Left colon (tissue), 2 donors: ENCODE measurements around the gene KXD1. TPM values are rescaled to one million over a fixed set of nuclear protein-coding genes. Genes with fewer than 3 reads are reported as not detected.
"Not testable (repeated sequence)": the region's sequence is repeated elsewhere in the genome, so short reads cannot be mapped to it uniquely, and the experiment has no call there.

Experiments
- ATAC-seq: fragments of 200-7000 bp; cut with Tn5 transposase; one replicate; pipeline ENCODE4 v1.9.1; 2020; ENCODE audit warnings: mild to moderate bottlenecking, moderate library complexity
- DNase-seq, 2 donors: peaks; one replicate each; pipeline ENCODE4 v3.0.0-alpha.2; 2020
- intact Hi-C, 2 donors: fragments of 100-400 bp; cut with DNase I in 1 of 2; cut with micrococcal nuclease in 1 of 2; formaldehyde crosslinking; loops; one replicate each; pipeline versions ENCODE4 v1.11.2 to v1.14.0; 2022; cut with DNase I, micrococcal nuclease
- total RNA-seq, 2 donors: library from RNA; stranded (reverse); fragmentation: NEBNext Ultra II Directional; extraction: Animal tissue kit (Norgen Biotek cat#: 25700); gene quantifications; one replicate each; pipeline ENCODE4 v1.2.1, GENCODE V29; 2021
- donor health status: DM: no; HTN: no; CAD: no.
- donor health status: DM: yes; HTN: yes; CAD: no.

KXD1 gene
- total RNA-seq, 2 donors from 2014 or later, result 63.7 to 72.4 TPM

- DNase-seq (peak; percentile 98 to 99), ATAC-seq (peak; percentile 96)
- intact Hi-C loops, result no loop called here
Measured at GRCh38 chr19:18571564-18572344, 14.1 kb downstream of the KXD1 start, which contains the start of gene UBA52. UBA52 (plus strand) TSS chr19:18571857; CDS start chr19:18573301, 1,444 bp downstream.

- intact Hi-C loops, result no loop called here
- ATAC-seq (no peak), DNase-seq (no peak)
Measured at GRCh38 chr19:18574691-18575291, 17.1 kb downstream of the KXD1 start.

- ATAC-seq, result no peak
- intact Hi-C loops, result no loop called here
- no peak for DNase-seq
Measured at GRCh38 chr19:18576383-18576782, 18.7 kb downstream of the KXD1 start.

- no peak for DNase-seq
- intact Hi-C loops, result no loop called here
- ATAC-seq, result no peak
Measured at GRCh38 chr19:18577365-18577914, 19.8 kb downstream of the KXD1 start.

- ATAC-seq (no peak), DNase-seq (no peak)
- intact Hi-C loops, result loop anchor here in 1 of 2 donors (10.0 kb wide), 1 partner anchor 116 kb away; no protein-coding TSS in a partner anchor
Measured at GRCh38 chr19:18580311-18580710, 22.6 kb downstream of the KXD1 start.

GRCh38 chr19:18586306-18586705 is 28.6 kb downstream of the KXD1 start:
- no peak for ATAC-seq
- no peak for DNase-seq
- intact Hi-C loops, result loop anchor here in 1 of 2 donors (10.0 kb wide), 1 partner anchor 122 kb away; no protein-coding TSS in a partner anchor

GRCh38 chr19:18587561-18587960 is 29.9 kb downstream of the KXD1 start:
- no peak for DNase-seq
- ATAC-seq, result no peak
- intact Hi-C loops, result loop anchor here in 1 of 2 donors (10.0 kb wide), 1 partner anchor 123 kb away; no protein-coding TSS in a partner anchor

- DNase-seq (no peak), ATAC-seq (no peak)
- intact Hi-C loops, result loop anchor here in 1 of 2 donors (10.0 kb wide), 1 partner anchor 123 kb away; no protein-coding TSS in a partner anchor
Measured at GRCh38 chr19:18587962-18588610, 30.4 kb downstream of the KXD1 start.

- intact Hi-C loops, result loop anchor here in 1 of 2 donors (10.0 kb wide), 1 partner anchor 124 kb away; no protein-coding TSS in a partner anchor
- ATAC-seq (peak; percentile 85), DNase-seq (peak; percentile 84 to 89)
Measured at GRCh38 chr19:18588611-18589379, 31.1 kb downstream of the KXD1 start, which contains the start of gene REX1BD. REX1BD (plus strand) TSS chr19:18588798; CDS start chr19:18588802, 4 bp downstream.

- intact Hi-C loops, result loop anchor here (5.0 to 10.0 kb wide), 3 partner anchors 125 to 265 kb away; no protein-coding TSS in a partner anchor
- DNase-seq, result peak; percentile 73 to 80
- peak; percentile 81 for ATAC-seq
Measured at GRCh38 chr19:18589380-18590272, 32.0 kb downstream of the KXD1 start.

- intact Hi-C loops, result loop anchor here (5.0 to 10.0 kb wide), 2 partner anchors 257 to 264 kb away; no protein-coding TSS in a partner anchor
Measured at GRCh38 chr19:18590273-18591272, 32.9 kb downstream of the KXD1 start.

GRCh38 chr19:18591735-18592385 is 34.2 kb downstream of the KXD1 start:
- DNase-seq (no peak), ATAC-seq (no peak)
- intact Hi-C loops, result loop anchor here (5.0 to 10.0 kb wide), 2 partner anchors 255 to 263 kb away; no protein-coding TSS in a partner anchor

More at GRCh38 chr19:18590273-18591272, 32.9 kb downstream of the KXD1 start:
- no peak for ATAC-seq
- DNase-seq, result peak; percentile 36 to 49

GRCh38 chr19:18592732-18593131 is 35.1 kb downstream of the KXD1 start:
- not testable (repeated sequence) for ATAC-seq, DNase-seq

GRCh38 chr19:18593367-18594095 is 35.9 kb downstream of the KXD1 start:
- DNase-seq (peak in 1 of 2 donors; percentile 41), ATAC-seq (no peak)
- intact Hi-C loops, result loop anchor here (5.0 to 10.0 kb wide), 2 partner anchors 254 to 261 kb away; no protein-coding TSS in a partner anchor

More at GRCh38 chr19:18592732-18593131, 35.1 kb downstream of the KXD1 start:
- intact Hi-C loops, result loop anchor here (5.0 to 10.0 kb wide), 2 partner anchors 255 to 262 kb away; no protein-coding TSS in a partner anchor
